ENCODE measurements around the gene TCN1.

DNA sequence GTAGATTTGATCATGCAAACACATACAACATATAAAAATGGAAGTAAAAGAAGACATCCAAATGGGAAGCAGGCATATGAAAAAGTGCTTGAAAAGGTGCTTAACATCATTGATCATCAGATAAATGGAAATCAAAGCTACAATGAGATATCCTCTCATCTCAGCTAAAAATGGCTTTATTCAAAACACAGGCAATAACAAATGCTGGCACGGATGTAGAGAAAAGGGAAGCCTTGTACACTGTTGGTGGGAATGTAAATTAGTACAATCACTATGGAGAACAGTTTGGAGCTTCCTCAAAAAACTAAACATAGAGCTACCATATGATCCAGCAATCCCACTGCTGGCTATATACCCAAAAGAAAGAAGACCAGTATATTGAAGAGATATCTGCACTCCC is 549 bp upstream of the TCN1 start:
- TF ChIP-seq CTCF (IDR thresholded peaks at IDR 0.05) (no peak), EP300 (IDR thresholded peaks at IDR 0.05) (no peak), POLR2A (IDR thresholded peaks at IDR 0.05) (no peak)
